ENCODE measurements around the gene FAM135A. TPM values are rescaled to one million over a fixed set of nuclear protein-coding genes. Genes with fewer than 3 reads are reported as not detected.
"Not testable (repeated sequence)": the region's sequence is repeated elsewhere in the genome, so short reads cannot be mapped to it uniquely, and the experiment has no call there.

The FAM135A gene
- total and polyA plus RNA-seq, 4 experiments from 2014 or later = 1.4 to 14.5 (median 7.1) TPM

DNA sequence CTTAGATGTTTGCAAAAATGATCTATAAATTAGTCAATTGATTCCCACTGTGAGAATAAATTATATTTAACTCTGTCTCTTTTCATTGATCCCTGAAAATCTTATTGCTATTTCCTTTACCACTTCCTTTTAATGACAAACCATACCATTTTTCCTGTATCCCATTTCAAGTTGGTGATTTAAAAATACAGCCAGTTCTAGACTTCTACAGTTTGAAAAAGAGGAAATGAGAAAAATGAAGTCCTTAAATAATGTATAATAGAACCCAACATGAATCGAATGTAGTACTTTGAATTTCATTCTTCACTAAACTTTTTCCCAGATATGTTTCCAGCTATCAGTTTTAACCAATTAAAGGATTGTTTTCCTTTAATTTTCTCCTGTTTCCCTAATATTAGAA, 124.0 kb downstream of the FAM135A start:
- peaks cover 13 to 22% of the 10 kb centered on the region in 2 donors for H3K36me3 Mint-ChIP-seq
- H3K4me1 ChIP-seq (ENCODE audit: insufficient read depth, low read length) = no peaks in the 10 kb centered on the region
- no peak overlapping the region for H3K4me3 ChIP-seq (ENCODE audit: low read length in 2 of 2)
- no peaks in the 10 kb centered on the region for H3K9me3 ChIP-seq (ENCODE audit: control insufficient read depth in 1 of 2, low read length in 2 of 2)
- no peak overlapping the region for H3K27ac ChIP-seq (ENCODE audit: low read depth, low read length)
- intact Hi-C loops (cut with micrococcal nuclease) = no loop called here
- CTCF ChIA-PET (ENCODE audit: partially characterized antibody) = interaction anchor here (1.2 kb wide), 1 partner anchor 10 kb away, joined by 3 read pairs; no protein-coding TSS in a partner anchor
- H3K27ac Mint-ChIP-seq = no peak overlapping the region
- POLR2A ChIA-PET (ENCODE audit: partially characterized antibody) = interaction anchor here (0.8 kb wide), 1 partner anchor 162 kb away, joined by 4 read pairs; no protein-coding TSS in a partner anchor
- no peak overlapping the region for H3K4me3 Mint-ChIP-seq
- no peak for DNase-seq
- no peaks in the 10 kb centered on the region for H3K4me1 Mint-ChIP-seq
- no peaks in the 10 kb centered on the region for H3K36me3 ChIP-seq (ENCODE audit: insufficient read depth, low read length)
- no peaks in the 10 kb centered on the region for H3K27me3 Mint-ChIP-seq
- H3K27me3 ChIP-seq (ENCODE audit: insufficient read depth, low read length) = no peaks in the 10 kb centered on the region
- H3K9me3 Mint-ChIP-seq = no peaks in the 10 kb centered on the region

DNA sequence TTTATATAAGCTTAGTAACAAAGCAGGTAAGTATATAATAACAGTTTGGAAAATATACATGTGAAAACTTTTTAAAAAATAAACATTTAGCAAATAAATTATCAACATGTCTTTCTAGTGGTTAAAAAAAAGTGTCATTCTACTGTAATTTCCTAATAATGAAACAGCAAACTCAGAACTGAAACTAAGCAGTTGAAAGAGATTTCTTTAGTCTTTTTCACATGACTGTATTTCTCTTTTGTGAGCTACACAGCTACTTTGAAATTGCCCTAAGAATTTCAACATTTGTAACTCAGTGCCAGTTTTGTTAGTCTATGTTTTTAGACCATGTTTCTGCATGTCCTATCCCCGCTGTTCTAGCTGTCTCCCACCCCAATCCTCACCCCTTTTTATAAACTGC, 125.1 kb downstream of the FAM135A start:
- H3K4me1 ChIP-seq (ENCODE audit: insufficient read depth, low read length) = no peaks in the 10 kb centered on the region
- H3K4me3 ChIP-seq (ENCODE audit: low read length in 2 of 2) = no peak overlapping the region
- H3K27me3 ChIP-seq (ENCODE audit: insufficient read depth, low read length) = no peaks in the 10 kb centered on the region
- Mint-ChIP-seq H3K27ac (no peak overlapping the region), H3K4me1 (no peaks in the 10 kb centered on the region), H3K4me3 (no peak overlapping the region), H3K36me3 (peaks cover 13 to 18% of the 10 kb centered on the region in 2 donors), H3K27me3 (no peaks in the 10 kb centered on the region), H3K9me3 (no peaks in the 10 kb centered on the region)
- H3K36me3 ChIP-seq (ENCODE audit: insufficient read depth, low read length) = no peaks in the 10 kb centered on the region
- ChIA-PET CTCF (ENCODE audit: partially characterized antibody) (no interaction called here), POLR2A (ENCODE audit: partially characterized antibody) (no interaction called here)
- intact Hi-C loops (cut with micrococcal nuclease) = no loop called here
- no peaks in the 10 kb centered on the region for H3K9me3 ChIP-seq (ENCODE audit: control insufficient read depth in 1 of 2, low read length in 2 of 2)
- DNase-seq = no peak
- no peak overlapping the region for H3K27ac ChIP-seq (ENCODE audit: low read depth, low read length)

DNA sequence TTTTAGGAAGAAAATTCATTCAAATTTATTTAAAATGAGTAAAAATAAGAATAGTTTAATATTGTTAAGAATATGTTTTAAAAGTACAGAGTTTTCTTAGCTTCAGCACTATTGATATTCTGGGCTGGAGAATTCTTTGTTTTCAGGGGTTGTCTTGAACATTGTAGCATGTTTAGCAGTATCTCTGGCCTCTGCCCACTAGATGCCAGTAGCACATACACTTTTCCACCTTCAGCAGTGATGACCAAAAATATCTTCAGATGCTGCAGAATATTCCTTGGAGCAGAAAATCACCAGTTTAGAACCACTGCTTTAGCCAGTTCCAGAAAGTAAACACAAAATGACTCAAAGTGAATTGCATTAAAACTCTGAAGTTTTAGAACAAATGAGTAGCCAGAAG, 134.0 kb downstream of the FAM135A start:
- Mint-ChIP-seq H3K4me3 (no peak overlapping the region), H3K27ac (no peak overlapping the region), H3K4me1 (no peaks in the 10 kb centered on the region), H3K27me3 (no peaks in the 10 kb centered on the region), H3K36me3 (no peaks in the 10 kb centered on the region), H3K9me3 (no peaks in the 10 kb centered on the region)
- no peak overlapping the region for H3K4me3 ChIP-seq (ENCODE audit: low read length in 2 of 2)
- intact Hi-C loops (cut with micrococcal nuclease) = loop anchor here (1.0 kb wide), 1 partner anchor 139 kb away; no protein-coding TSS in a partner anchor
- no peaks in the 10 kb centered on the region for H3K36me3 ChIP-seq (ENCODE audit: insufficient read depth, low read length)
- no peak overlapping the region for H3K27ac ChIP-seq (ENCODE audit: low read depth, low read length)
- peak in 2 of 5 donors; percentile 4 to 22 for DNase-seq
- no peaks in the 10 kb centered on the region for H3K4me1 ChIP-seq (ENCODE audit: insufficient read depth, low read length)
- POLR2A ChIA-PET (ENCODE audit: partially characterized antibody) = no interaction called here
- CTCF ChIA-PET (ENCODE audit: partially characterized antibody) = interaction anchor here (0.7 to 4.9 kb wide), 9 partner anchors 26 to 340 kb away, joined by 3 to 39 read pairs (median 4); no protein-coding TSS in a partner anchor
- H3K27me3 ChIP-seq (ENCODE audit: insufficient read depth, low read length) = no peaks in the 10 kb centered on the region
- no peaks in the 10 kb centered on the region for H3K9me3 ChIP-seq (ENCODE audit: control insufficient read depth in 1 of 2, low read length in 2 of 2)

DNA sequence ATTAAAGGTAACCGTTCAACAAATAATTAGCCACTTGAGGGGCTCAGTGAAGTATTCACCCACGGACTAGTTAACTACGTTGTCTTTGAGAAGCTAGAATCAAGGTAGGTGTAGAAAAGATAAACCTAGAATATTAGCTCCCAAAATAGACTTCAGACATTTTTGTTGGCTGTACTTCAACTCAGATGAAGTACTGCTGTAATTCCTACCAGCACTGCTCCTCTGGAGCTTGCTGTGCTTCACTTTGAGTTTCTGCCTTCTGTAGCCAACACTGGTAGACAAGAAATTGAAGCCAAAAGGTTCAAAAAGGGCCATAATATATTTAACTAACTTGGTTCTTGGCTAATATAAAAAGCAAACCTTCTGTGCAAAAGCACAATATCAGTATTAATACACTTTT, 134.6 kb downstream of the FAM135A start:
- Histone ChIP-seq H3K27ac (ENCODE audit: low read depth, low read length) (no peak overlapping the region), H3K9me3 (ENCODE audit: control insufficient read depth in 1 of 2, low read length in 2 of 2) (no peaks in the 10 kb centered on the region), H3K27me3 (ENCODE audit: insufficient read depth, low read length) (no peaks in the 10 kb centered on the region), H3K4me3 (ENCODE audit: low read length in 2 of 2) (no peak overlapping the region), H3K36me3 (ENCODE audit: insufficient read depth, low read length) (no peaks in the 10 kb centered on the region), H3K4me1 (ENCODE audit: insufficient read depth, low read length) (no peaks in the 10 kb centered on the region)
- ChIA-PET POLR2A (ENCODE audit: partially characterized antibody) (interaction anchor here (0.6 kb wide), 1 partner anchor 260 kb away, joined by 4 read pairs; no protein-coding TSS in a partner anchor), CTCF (ENCODE audit: partially characterized antibody) (interaction anchor here (1.1 to 4.9 kb wide), 6 partner anchors 9 to 339 kb away, joined by 3 to 39 read pairs (median 4); partner anchors contain the start of gene SDHAF4)
- H3K36me3 Mint-ChIP-seq = no peaks in the 10 kb centered on the region
- DNase-seq = no peak
- H3K4me1 Mint-ChIP-seq = no peaks in the 10 kb centered on the region
- no peaks in the 10 kb centered on the region for H3K9me3 Mint-ChIP-seq
- intact Hi-C loops (cut with micrococcal nuclease) = loop anchor here (1.0 kb wide), 1 partner anchor 138 kb away; no protein-coding TSS in a partner anchor
- H3K27ac Mint-ChIP-seq = no peak overlapping the region
- no peaks in the 10 kb centered on the region for H3K27me3 Mint-ChIP-seq
- H3K4me3 Mint-ChIP-seq = no peak overlapping the region

DNA sequence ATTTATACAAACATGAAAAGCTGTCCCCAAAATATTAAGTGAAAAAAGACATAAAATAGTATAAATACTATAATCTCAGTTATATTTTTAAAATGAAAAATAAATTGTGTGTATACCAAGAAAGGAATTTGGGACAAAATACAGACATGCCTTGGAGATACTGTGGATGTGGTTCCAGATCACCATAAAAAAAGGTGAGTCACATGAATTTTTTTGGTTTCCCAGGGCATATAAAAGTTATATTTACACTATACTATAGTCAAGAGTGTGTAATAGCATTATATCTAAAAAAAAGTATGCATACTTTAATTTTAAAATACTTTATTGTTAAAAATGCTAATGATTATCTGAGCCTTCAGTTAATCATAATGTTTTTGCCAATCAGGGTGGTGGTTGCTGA, 136.0 kb downstream of the FAM135A start:
- H3K27ac Mint-ChIP-seq = no peak overlapping the region

DNA sequence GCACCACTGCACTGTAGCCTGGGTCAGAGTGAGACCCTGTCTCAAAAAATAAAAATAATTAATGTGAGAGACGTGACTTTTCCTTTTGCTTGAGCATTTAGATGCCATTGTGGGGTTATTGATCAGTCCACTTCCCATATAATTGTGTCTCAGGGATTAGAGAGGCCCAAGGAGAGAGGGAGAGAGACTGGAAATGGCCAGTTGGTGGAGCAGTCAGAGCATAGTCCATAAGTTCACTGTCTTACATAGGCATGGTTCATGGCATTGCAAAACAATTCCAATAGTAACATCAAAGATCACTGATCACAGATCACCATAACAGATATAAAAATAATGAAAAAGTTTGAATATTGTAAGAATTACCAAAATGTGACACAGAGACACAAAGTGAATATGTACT, 138.3 kb downstream of the FAM135A start:
- H3K4me3 Mint-ChIP-seq = no peak overlapping the region
- intact Hi-C loops (cut with micrococcal nuclease) = no loop called here
- no peaks in the 10 kb centered on the region for H3K4me1 Mint-ChIP-seq
- no peaks in the 10 kb centered on the region for H3K27me3 ChIP-seq (ENCODE audit: insufficient read depth, low read length)
- no peaks in the 10 kb centered on the region for H3K9me3 ChIP-seq (ENCODE audit: control insufficient read depth in 1 of 2, low read length in 2 of 2)
- H3K9me3 Mint-ChIP-seq = no peaks in the 10 kb centered on the region
- CTCF ChIA-PET (ENCODE audit: partially characterized antibody) = interaction anchor here (0.9 to 2.0 kb wide), 3 partner anchors 10 to 333 kb away, joined by 4 to 7 read pairs (median 5); no protein-coding TSS in a partner anchor
- no peak overlapping the region for H3K27ac ChIP-seq (ENCODE audit: low read depth, low read length)
- DNase-seq = no peak
- H3K4me3 ChIP-seq (ENCODE audit: low read length in 2 of 2) = no peak overlapping the region
- POLR2A ChIA-PET (ENCODE audit: partially characterized antibody) = no interaction called here
- H3K36me3 ChIP-seq (ENCODE audit: insufficient read depth, low read length) = no peaks in the 10 kb centered on the region
- no peaks in the 10 kb centered on the region for H3K4me1 ChIP-seq (ENCODE audit: insufficient read depth, low read length)
- H3K27me3 Mint-ChIP-seq = no peaks in the 10 kb centered on the region
- H3K27ac Mint-ChIP-seq = no peak overlapping the region
- H3K36me3 Mint-ChIP-seq = no peaks in the 10 kb centered on the region

More for the DNA sequence above, 136.0 kb downstream of the FAM135A start:
- Histone ChIP-seq H3K4me1 (ENCODE audit: insufficient read depth, low read length) (no peaks in the 10 kb centered on the region), H3K36me3 (ENCODE audit: insufficient read depth, low read length) (no peaks in the 10 kb centered on the region), H3K4me3 (ENCODE audit: low read length in 2 of 2) (no peak overlapping the region), H3K9me3 (ENCODE audit: control insufficient read depth in 1 of 2, low read length in 2 of 2) (no peaks in the 10 kb centered on the region), H3K27ac (ENCODE audit: low read depth, low read length) (no peak overlapping the region), H3K27me3 (ENCODE audit: insufficient read depth, low read length) (no peaks in the 10 kb centered on the region)
- intact Hi-C loops (cut with micrococcal nuclease) = no loop called here
- H3K27me3 Mint-ChIP-seq = no peaks in the 10 kb centered on the region
- DNase-seq = no peak
- ChIA-PET CTCF (ENCODE audit: partially characterized antibody) (interaction anchor here (4.9 kb wide), 1 partner anchor 137 kb away, joined by 39 read pairs; no protein-coding TSS in a partner anchor), POLR2A (ENCODE audit: partially characterized antibody) (no interaction called here)
- no peaks in the 10 kb centered on the region for H3K9me3 Mint-ChIP-seq
- no peaks in the 10 kb centered on the region for H3K4me1 Mint-ChIP-seq
- no peaks in the 10 kb centered on the region for H3K36me3 Mint-ChIP-seq
- H3K4me3 Mint-ChIP-seq = no peak overlapping the region

DNA sequence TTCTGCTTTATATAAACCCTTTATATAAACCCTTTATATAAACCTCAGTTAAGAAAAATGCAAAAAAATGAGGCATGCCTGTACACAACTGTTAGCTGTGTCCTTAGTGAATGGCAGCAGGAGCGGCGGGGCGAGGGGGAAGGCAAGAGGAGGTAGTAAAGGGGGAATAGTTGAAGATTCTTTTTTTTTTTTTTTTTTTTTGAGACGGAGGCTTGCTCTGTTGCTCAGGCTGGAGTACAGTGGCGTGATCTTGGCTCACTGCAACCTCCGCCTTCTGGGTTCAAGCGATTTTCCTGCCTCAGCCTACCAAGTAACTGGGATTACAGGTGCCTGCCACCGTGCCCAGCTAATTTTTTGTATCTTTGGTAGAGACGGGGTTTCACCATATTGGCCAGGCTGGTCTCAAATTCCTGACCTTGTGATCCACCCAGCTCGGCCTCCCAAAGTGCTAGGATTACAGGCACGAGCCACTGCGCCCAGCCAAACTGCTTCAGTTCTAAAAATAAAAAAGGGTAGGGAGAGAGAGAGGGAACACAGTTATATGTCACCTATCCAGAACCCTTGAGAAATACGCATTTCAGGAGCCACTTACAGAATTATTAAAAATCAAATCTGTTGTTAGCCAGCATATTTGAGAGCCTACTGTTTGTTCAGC, 139.1 kb downstream of the FAM135A start:
- CTCF ChIA-PET (ENCODE audit: partially characterized antibody); H3K27me3 Mint-ChIP-seq; H3K9me3 ChIP-seq (ENCODE audit: control insufficient read depth in 1 of 2, low read length in 2 of 2); H3K27ac ChIP-seq (ENCODE audit: low read depth, low read length); H3K36me3 Mint-ChIP-seq; DNase-seq; H3K27ac Mint-ChIP-seq; H3K4me3 Mint-ChIP-seq; H3K4me1 Mint-ChIP-seq; H3K4me3 ChIP-seq (ENCODE audit: low read length in 2 of 2); H3K36me3 ChIP-seq (ENCODE audit: insufficient read depth, low read length); H3K4me1 ChIP-seq (ENCODE audit: insufficient read depth, low read length); H3K9me3 Mint-ChIP-seq; H3K27me3 ChIP-seq (ENCODE audit: insufficient read depth, low read length); intact Hi-C loops (cut with micrococcal nuclease); POLR2A ChIA-PET (ENCODE audit: partially characterized antibody): not testable (repeated sequence)
